ENCODE measurements around the gene DPH2. TPM values are rescaled to one million over a fixed set of nuclear protein-coding genes. Genes with fewer than 3 reads are reported as not detected.

Gene DPH2
- total and polyA plus RNA-seq, 8 donors: 10.8 to 22.0 (median 14.5) TPM

DNA sequence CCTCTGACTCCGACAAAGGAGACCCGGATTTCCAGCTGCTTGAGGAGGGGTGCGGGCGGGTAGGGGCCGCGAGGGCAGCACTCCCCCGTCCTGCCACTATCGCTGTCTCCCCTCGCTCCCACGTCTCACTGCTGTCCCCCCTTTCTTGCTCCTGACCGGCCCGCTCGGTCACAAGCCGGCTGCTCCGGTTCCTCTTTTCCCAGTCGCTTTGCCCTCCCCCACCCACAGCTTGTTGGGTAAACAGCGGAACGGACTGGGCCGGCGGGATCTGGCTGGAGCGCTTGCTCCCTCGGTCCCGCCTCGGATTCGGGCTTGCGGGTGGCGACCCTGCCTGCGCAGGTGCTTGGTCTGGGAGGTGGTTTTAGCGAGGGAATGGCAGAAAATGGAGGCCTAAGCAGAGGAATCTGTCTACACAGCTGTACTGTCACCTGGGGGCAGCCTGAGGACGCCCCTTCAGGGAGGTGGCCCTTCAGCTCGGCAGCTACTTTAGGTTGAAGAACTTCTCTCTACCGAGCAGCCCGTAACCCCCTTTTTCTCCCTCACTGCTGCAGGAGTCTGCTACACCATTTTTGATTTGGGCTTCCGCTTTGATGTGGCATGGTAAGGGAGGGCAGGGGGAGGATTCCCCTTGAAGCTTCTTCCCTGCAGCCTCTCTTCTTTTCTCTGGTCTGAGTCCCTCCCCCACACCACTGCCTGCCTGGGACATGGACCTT, 5.6 kb downstream of the DPH2 start:
- no peaks in the 10 kb centered on the region for H3K9me3 ChIP-seq
- ATAC-seq (peak; percentile 39 to 53 (median 50)), DNase-seq (peak; percentile 70 to 87 (median 76)), FAIRE-seq (no peak)
- peaks cover 0 to 4% (median 0%) of the 10 kb centered on the region in 3 donors for H3K36me3 ChIP-seq
- H3K27me3 ChIP-seq: no peaks in the 10 kb centered on the region
- peaks cover 6 to 36% (median 14%) of the 10 kb centered on the region in 3 donors for H3K4me1 ChIP-seq
- peak overlapping the region; percentile 69 to 92 (median 82) for H3K4me3 ChIP-seq
- no peak for TF ChIP-seq CTCF (IDR thresholded peaks at IDR 0.05)
- WGBS, 2 donors: 1% methylated on average over 34 of the region's 34 CpGs
- intact Hi-C loops (cut with DNase I): no loop called here
- H3K27ac ChIP-seq: peak overlapping the region; percentile 86 to 96 (median 92)

DNA sequence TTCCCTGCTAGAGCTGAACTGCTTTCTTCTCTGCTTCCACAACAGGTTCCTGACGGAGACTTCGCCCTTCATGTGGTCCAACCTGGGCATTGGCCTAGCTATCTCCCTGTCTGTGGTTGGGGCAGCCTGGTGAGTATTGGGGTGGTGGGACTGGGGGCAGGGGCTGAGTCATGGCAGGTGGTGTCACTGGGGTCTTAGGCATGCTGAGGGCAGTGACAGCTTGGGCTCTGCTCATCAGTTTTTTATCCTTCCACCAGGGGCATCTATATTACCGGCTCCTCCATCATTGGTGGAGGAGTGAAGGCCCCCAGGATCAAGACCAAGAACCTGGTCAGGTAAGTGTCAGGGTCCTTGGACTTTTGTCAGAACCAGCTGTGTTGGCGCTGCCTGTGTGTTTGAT, 6.2 kb downstream of the DPH2 start:
- peaks cover 0 to 4% (median 0%) of the 10 kb centered on the region in 3 donors for H3K36me3 ChIP-seq
- no peak for FAIRE-seq
- H3K27me3 ChIP-seq: no peaks in the 10 kb centered on the region
- no peak for ATAC-seq
- H3K4me1 ChIP-seq: peaks cover 0 to 31% (median 14%) of the 10 kb centered on the region in 3 donors
- H3K27ac ChIP-seq: peak overlapping the region in 2 of 4 donors; percentile 86 to 96
- H3K9me3 ChIP-seq: no peaks in the 10 kb centered on the region
- 30 to 39% methylated on average over 4 of the region's 4 CpGs for WGBS, 2 donors
- TF ChIP-seq CTCF (IDR thresholded peaks at IDR 0.05): no peak
- intact Hi-C loops (cut with DNase I): no loop called here
- DNase-seq: no peak
- peak overlapping the region; percentile 69 to 92 (median 82) for H3K4me3 ChIP-seq

DNA sequence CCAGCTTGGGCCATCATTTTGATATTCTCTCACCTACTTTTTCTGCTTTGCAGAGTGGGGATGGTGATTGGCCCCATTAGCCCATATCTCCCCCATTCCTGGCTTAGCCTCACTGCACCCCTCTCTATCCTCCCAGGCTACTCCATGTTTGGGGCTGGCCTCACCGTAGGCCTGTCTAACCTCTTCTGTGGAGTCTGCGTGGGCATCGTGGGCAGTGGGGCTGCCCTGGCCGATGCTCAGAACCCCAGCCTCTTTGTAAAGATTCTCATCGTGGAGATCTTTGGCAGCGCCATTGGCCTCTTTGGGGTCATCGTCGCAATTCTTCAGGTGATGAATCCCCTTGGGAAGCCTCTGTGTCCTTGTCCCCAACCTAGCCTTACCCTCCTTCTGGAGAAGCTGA, 7.1 kb downstream of the DPH2 start:
- intact Hi-C loops (cut with DNase I): no loop called here
- Histone ChIP-seq H3K4me3 (peak overlapping the region in 2 of 4 donors; percentile 5 to 72), H3K4me1 (peaks cover 0 to 31% (median 14%) of the 10 kb centered on the region in 3 donors), H3K27me3 (no peaks in the 10 kb centered on the region), H3K9me3 (no peaks in the 10 kb centered on the region), H3K36me3 (peaks cover 0 to 4% (median 0%) of the 10 kb centered on the region in 3 donors), H3K27ac (no peak overlapping the region)
- ATAC-seq: no peak
- WGBS, 2 donors: 64 to 74% methylated on average over 8 of the region's 8 CpGs
- DNase-seq: peak in 1 of 6 donors; percentile 17
- no peak for TF ChIP-seq CTCF (IDR thresholded peaks at IDR 0.05)
- no peak for FAIRE-seq

DNA sequence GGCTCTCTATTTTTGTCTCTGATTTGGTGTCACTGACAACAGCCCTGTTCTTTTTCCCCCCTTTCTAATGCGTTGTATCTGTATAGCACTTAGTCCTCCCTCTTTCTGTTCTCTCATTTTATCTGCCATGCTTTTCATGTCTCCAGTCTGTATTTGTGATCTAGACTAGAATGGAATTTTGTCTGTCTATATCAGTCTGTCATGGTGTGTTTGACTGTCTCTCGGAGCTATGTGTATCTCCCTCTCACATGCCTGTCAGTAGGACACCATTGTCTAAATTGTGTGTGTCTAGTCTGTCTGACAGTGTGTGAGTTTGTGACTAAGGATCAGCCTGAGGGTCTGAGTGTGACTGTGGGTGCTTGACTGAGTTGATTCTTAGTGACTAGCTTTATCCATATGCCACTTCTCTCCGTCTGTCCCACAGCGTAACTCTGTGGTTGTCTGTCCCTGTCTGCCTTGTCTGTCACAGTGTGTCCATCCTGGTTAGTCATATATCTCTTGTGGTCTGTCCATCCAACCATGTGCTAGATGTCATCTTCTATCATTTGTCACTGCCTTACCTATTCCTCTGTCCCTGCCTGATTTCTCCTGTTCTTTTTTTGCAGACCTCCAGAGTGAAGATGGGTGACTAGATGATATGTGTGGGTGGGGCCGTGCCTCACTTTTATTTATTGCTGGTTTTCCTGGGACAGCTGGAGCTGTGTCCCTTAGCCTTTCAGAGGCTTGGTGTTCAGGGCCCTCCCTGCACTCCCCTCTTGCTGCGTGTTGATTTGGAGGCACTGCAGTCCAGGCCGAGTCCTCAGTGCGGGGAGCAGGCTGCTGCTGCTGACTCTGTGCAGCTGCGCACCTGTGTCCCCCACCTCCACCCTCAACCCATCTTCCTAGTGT, 7.8 kb downstream of the DPH2 start:
- Histone ChIP-seq H3K36me3 (peaks cover 0 to 4% (median 0%) of the 10 kb centered on the region in 3 donors), H3K27ac (no peak overlapping the region), H3K27me3 (no peaks in the 10 kb centered on the region), H3K9me3 (no peaks in the 10 kb centered on the region), H3K4me3 (peak overlapping the region in 1 of 4 donors; percentile 53), H3K4me1 (peaks cover 0 to 31% (median 14%) of the 10 kb centered on the region in 3 donors)
- FAIRE-seq (no peak), DNase-seq (no peak), ATAC-seq (no peak)
- no peak for TF ChIP-seq CTCF (IDR thresholded peaks at IDR 0.05)
- WGBS, 2 donors: 64 to 74% methylated on average over 9 of the region's 9 CpGs
- intact Hi-C loops (cut with DNase I): no loop called here
